ENCODE data around the gene CACNA2D2.

Gene CACNA2D2

DNA sequence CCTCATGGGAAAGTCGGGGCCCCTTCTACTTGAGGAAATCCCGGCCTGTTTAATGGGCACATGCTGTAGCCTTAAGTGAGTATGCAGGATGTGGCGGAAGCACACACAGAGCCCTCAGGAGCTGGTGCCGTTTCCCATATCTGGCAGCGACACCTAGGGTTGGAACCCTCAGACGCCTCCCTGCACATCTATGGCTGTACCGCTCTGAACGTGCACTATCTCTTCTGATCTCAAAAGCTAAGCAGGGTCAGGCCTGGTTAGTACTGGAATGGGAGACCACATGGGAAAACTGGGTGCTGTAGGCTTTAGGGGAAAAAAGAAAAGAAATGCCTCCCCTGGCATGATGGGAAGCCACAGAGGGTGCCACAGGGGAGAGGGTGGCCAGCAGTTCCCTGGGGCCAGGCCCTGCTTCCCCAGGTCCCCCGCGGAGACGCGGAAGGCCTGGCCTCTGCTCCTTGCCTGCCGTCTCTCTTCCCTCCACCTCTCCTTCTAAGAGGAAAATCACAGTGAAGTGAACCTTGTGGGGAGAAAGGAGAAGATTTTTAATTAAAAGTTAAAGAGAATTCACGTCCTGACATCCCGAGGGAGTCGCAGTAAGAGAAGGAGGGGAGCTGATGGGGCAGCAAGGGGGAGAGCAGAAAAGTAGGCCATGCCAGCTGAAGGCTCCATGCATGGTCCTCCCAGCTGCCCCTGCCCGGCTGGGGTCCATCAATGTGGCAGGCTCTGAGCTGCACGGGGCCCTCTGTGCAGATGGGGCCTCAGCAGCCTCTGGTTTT, 83.7 kb downstream of the CACNA2D2 start:
- no peak for DNase-seq

DNA sequence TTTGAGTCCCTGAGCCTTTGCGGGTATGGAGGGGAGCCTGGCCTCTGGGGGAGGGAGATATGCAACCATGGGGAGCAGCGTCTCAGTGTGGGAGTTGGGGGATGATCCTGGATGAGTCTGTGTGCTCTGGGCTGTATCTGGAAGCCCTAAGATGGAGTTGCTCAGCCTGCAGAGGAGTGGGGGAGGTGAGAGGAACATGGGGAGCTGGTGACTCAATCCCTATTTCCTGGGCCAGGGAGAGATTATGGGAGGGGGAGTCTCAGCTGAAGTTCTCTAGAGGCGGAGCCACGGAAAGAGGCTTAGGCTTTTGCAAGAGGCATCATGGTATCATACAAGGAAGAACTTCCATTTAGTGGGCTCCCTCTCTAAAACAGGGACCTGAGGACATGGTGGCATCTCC, 84.6 kb downstream of the CACNA2D2 start:
- no peak for DNase-seq

GRCh38 chr3:50417637-50418033, 85.8 kb downstream of the CACNA2D2 start:
- DNase-seq = no peak

GRCh38 chr3:50416736-50417636, 86.4 kb downstream of the CACNA2D2 start:
- DNase-seq = no peak

DNA sequence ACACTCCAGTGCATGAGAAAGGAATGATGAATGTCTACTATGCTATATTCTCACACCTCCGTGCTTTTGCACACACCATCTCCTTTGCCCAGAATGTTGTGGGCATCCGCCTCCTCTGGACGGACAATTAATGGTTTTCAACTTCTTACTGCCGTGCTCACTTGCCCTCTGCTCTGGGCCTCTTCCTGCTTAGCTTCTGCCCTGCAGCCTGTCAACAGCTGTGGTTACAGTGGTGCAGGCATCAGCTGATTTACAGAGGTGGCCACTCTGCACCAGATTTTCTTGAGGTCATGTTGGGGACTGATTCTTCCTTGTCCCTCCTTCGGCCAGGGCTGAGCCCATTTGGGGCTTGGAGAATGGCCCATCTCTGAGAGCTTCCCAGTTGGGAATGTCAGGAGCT, 87.6 kb downstream of the CACNA2D2 start:
- DNase-seq = no peak

GRCh38 chr3:50415061-50415460, 88.4 kb downstream of the CACNA2D2 start:
- DNase-seq = no peak

DNA sequence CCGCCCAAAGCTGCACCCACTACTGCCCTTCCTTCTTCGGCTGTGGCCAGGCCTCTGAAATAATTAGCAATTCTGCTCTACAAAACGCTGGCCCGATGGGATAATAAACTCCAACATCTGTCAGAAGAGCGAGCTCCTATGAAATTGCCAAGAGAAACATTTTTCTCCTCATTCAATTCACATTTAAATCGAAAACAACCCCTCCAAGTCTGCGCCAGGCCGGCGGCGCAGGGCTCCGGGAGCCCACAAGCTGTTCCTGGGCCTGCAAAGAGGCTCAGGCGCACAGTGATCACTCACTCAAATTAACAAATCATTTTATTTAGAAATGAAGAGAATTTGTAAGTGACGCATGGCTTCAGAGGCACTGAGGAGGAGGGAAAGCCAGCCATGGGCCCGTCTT, 88.8 kb downstream of the CACNA2D2 start:
- DNase-seq = no peak

GRCh38 chr3:50412231-50412754, 91.1 kb downstream of the CACNA2D2 start:
- DNase-seq = no peak

DNA sequence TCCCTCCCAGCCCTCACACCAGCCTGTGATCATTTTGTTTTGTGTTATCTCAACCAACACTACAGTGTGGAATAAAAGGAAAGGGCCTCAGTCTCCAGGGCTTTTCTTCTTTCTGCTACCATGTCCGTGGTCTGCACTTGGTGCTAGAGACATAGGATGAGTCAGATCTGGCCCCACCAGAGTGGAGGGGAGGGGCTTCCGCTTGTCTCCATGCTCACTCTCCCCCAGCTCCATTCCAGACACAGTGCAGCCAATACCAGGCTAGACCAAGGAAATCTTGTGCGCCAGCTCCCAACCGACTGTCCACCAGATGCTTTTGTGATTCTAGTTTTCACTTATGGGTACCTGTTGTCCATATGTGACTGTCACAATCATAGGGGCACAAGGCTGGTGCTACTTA, 92.2 kb downstream of the CACNA2D2 start:
- DNase-seq = no peak

GRCh38 chr3:50410608-50411139, 92.8 kb downstream of the CACNA2D2 start:
- DNase-seq = no peak

DNA sequence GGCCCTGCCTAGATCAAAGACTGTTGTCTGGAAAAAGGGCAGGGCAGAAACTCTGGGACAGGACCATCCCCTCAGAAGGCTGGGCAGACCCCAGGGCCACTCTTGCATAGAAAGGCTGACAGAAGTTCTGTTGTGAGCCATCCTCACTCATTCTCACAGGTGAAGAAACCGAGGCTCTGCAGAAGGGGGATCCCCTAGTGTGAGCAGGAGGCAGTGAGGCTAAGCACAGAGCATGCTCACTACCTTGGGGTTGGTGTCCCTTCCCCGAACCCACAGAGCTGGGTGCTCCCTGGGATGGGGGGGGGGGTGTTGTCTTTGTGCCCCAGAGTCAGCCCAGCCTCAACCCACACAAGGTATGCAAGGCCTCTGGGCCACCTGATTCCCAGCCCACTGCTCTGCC, 93.2 kb downstream of the CACNA2D2 start:
- DNase-seq = no peak

- no peak for DNase-seq
These were observed 94.9 kb downstream of the CACNA2D2 start for GRCh38 chr3:50408443-50408944.

DNA sequence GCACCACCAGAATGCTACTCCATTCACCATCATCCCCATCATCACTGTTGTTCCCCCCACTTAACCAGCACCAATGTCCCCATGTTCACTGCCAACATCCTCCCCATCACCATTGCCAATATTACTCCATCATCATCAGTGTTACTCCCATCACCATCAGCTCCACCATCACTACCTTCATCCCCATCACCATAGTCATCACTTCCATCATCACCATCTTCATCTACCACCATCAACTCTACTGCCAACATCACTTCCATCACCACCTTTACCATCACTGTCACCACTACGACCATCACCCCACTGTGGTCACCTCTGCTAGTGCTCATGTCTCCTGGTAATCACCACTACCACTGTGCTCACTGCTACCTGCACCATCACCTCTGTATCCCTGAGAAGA, 96.9 kb downstream of the CACNA2D2 start:
- no peak for DNase-seq

DNA sequence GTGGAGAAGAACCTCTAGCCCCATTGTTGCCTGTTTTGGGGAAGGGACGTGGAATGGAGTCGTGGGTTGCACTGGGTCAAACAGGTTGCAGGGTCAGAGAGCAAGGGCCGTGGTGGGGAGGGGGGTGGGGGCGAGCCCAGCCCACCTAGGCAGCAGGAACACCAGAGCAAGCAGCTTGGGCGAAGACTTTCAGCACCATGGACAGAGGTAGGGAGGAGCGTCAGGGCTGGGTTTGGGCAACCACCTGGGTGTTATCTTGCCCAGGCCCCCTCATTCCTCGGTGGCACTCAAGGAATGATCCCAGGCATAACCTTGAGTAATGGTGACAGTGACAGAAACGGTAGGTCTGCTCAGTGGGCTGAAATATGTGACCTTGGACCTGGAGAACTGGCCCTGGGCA, 98.2 kb downstream of the CACNA2D2 start:
- DNase-seq = no peak

DNA sequence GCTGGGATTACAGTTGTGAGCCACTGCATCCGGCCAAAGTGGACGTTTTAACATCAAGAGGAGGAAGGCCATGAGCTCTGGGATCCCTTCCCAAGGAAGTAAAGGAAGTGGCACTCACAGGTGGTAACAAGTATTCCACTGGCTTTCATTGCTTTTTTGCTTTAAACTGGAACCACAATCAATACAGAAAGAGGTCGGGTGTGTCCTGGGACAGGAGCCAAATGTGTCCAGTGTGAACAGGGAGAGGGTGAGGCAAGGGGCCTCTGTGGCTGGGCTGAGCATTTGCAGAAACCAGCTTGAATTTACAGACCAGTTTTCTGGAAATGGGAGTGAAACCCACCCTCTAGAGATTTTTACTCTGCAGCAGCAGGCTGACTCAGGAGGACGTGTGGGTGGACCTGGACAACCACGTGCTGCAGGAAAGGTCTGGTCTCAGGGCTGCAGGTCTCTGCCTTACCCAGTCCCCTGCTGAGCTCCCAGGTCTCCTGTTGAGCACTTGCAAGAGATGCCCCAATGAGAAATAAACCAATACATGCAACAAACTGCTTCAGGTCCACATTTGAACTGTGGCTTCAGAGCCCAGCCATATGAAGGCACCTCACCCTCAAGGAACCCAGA, 101.3 kb downstream of the CACNA2D2 start:
- no peak for DNase-seq

- DNase-seq = no peak
These were observed 106.9 kb downstream of the CACNA2D2 start for GRCh38 chr3:50396502-50396901.

GRCh38 chr3:50395070-50395860, 108.2 kb downstream of the CACNA2D2 start:
- DNase-seq = no peak

GRCh38 chr3:50393061-50393460, 110.4 kb downstream of the CACNA2D2 start:
- no peak for DNase-seq

DNA sequence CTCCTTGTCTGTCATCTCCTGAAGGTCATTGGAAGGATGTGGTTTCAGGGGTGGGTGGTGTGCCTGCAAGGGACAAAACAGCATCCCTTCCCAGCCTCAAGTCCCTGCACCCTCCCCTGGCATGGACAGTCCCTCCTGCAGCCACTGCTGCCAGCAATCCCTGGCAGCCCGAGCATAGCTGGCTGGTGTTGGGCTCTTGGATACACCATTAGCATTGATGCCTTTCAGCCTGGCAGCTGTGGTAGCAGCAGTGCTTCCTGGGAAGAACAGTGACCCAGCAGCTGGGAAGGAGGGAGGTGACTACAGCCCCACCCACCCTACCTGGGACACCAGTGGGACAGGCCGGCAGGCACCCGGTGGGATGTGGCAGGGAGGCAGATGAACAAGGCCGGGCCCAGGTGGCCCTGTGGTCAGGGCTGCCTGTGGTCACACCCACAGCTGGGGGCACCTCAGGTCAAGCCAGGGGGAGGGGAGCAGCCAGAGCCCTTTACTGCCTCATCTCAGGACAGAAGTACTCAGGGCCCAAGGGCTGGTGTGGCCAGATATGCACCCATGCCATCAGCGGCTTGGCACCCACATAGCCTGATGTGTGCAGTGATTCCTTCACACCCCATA, 111.2 kb downstream of the CACNA2D2 start:
- no peak for DNase-seq

- DNase-seq = no peak
These were observed 112.8 kb downstream of the CACNA2D2 start for GRCh38 chr3:50390508-50391224.

DNA sequence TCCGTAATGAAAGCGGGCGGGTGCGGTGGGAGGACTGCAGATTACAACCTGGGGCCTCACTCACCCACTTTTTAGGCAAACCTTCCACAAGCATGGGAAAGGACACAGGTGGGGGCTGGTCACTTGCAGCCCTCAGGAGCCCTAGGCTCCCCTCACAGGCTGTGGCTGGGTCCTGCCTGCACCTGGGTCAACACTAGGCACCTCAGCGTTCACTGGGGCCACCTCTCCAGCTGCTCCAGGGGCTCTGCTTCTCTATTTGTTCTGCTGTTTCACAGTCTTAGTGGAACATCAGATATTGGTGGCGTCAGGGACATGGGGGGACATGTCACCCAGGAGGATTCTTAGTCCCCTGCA, 114.0 kb downstream of the CACNA2D2 start:
- DNase-seq = no peak

Measured in NCI-H1694 (cell line).